Measurements from ENCODE around the gene DNMT3A.

DNA sequence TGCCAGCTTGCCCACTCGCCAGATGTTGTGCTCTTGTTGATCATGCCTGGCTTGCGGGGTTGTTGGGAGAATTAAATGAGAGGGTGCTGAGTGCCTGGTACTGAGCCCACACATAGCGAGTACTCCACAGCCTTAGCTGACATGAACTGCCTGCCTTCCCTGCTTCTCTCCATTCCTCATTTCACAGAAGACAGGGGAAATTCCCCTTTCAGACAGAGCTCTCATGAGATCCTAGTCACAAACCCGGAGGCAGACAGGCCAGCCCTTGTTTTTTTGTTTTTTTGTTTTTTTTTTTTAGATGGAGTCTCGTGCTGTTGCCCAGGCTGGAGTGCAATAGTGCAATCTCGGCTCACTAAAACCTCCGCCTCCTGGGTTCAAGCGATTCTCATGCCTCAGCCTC lies 17.1 kb upstream of the DNMT3A start:
- TF ChIP-seq, protein P1, sequence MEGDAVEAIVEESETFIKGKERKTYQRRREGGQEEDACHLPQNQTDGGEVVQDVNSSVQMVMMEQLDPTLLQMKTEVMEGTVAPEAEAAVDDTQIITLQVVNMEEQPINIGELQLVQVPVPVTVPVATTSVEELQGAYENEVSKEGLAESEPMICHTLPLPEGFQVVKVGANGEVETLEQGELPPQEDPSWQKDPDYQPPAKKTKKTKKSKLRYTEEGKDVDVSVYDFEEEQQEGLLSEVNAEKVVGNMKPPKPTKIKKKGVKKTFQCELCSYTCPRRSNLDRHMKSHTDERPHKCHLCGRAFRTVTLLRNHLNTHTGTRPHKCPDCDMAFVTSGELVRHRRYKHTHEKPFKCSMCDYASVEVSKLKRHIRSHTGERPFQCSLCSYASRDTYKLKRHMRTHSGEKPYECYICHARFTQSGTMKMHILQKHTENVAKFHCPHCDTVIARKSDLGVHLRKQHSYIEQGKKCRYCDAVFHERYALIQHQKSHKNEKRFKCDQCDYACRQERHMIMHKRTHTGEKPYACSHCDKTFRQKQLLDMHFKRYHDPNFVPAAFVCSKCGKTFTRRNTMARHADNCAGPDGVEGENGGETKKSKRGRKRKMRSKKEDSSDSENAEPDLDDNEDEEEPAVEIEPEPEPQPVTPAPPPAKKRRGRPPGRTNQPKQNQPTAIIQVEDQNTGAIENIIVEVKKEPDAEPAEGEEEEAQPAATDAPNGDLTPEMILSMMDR (IDR thresholded peaks at IDR 0.05), result no peak
- TF ChIP-seq POLR2AphosphoS5 (IDR thresholded peaks at IDR 0.05) (no peak), EP300 (IDR thresholded peaks at IDR 0.05) (no peak)
